NT2/D1 (cell line): Measurements from ENCODE around the gene NPY5R.

Experiments used
- DNase-seq: peaks from one replicate; pipeline ENCODE4 v3.0.0-alpha.2; 2011; ENCODE audit warnings: low read depth, low spot score
- H3K27me3 ChIP-seq: 2 replicates; pipeline ENCODE4 v1.6.0; 2011; ENCODE audit warnings: mild to moderate bottlenecking; ENCODE audit not compliant: insufficient read length, insufficient read depth
- H3K36me3 ChIP-seq: 2 replicates; pipeline ENCODE4 v1.6.1; 2011; ENCODE audit warnings: mild to moderate bottlenecking, low read length, mixed read lengths; ENCODE audit not compliant: insufficient read depth, insufficient read length
- H3K4me1 ChIP-seq: 2 replicates; pipeline ENCODE4 v1.5.1; 2011; ENCODE audit not compliant: insufficient read depth, insufficient read length
- H3K4me3 ChIP-seq: 2 replicates; pipeline ENCODE4 v1.5.1; 2011; ENCODE audit warnings: low read depth; ENCODE audit not compliant: insufficient read length
- H3K9ac ChIP-seq: 2 replicates; pipeline ENCODE4 v1.6.0; 2011; ENCODE audit warnings: low read depth; ENCODE audit not compliant: insufficient read length
- H3K9me3 ChIP-seq: 2 replicates; pipeline ENCODE4 v1.5.1; 2011; ENCODE audit warnings: mild to moderate bottlenecking, low read length; ENCODE audit not compliant: insufficient read depth
- SUZ12 ChIP-seq: IDR thresholded peaks from 2 replicates; pipeline ENCODE4 v1.6.1; 2011; ENCODE audit not compliant: insufficient read length, insufficient read depth; ENCODE audit errors: extremely low read depth
- YY1 ChIP-seq: IDR thresholded peaks from 2 replicates; pipeline ENCODE4 v1.6.1; 2011; ENCODE audit not compliant: insufficient read length, insufficient read depth
- ZNF274 ChIP-seq: IDR thresholded peaks from 2 replicates; pipeline ENCODE4 v1.6.1; 2011; ENCODE audit warnings: mild to moderate bottlenecking, low read depth, low read length

The NPY5R gene

DNA sequence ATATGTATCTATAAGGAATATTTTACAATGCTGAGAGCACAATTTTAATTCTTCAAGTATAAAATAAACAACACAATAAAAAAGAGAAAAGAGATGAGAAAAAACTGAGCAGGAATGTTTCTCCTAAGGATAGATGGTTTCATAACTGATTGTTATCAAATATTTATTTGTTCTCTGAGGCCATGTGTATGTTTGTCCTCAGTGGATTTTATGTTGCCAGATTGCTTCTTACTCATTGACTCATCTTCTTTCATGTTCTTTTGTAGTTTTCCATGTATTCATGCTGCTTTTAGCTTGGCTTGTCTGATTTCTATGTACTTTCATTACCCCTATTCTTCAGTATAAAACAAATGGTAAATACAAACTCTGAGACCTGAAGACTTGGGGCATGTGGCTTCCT, 41.2 kb downstream of the NPY5R start:
- no peaks in the 10 kb centered on the region for H3K36me3 ChIP-seq
- DNase-seq = no peak
- H3K27me3 ChIP-seq = no peaks in the 10 kb centered on the region
- no peak overlapping the region for H3K4me3 ChIP-seq
- H3K4me1 ChIP-seq = no peaks in the 10 kb centered on the region
- H3K9me3 ChIP-seq = no peaks in the 10 kb centered on the region
- no peak overlapping the region for H3K9ac ChIP-seq
- no peak for TF ChIP-seq YY1
- TF ChIP-seq SUZ12 = no peak

DNA sequence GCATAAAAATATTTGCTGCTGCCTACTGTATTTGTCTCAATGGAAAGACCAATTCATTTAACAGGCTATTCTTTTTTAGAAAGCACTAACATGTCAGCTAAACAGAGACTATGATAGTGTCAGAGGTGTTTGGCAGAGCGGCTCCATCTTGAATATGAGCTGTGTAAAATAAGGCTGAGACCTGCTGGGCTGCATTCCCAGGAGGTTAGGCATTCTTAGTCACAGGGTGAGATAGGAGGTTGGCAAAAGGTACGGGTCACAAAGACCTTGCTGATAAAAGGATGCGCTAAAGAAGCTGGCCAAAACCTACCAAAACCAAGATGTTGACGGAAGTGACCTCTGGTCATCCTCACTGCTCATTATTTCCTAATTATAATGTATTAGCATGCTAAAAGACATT, 41.8 kb downstream of the NPY5R start:
- TF ChIP-seq SUZ12 = no peak
- TF ChIP-seq ZNF274 = no peak
- no peak for TF ChIP-seq YY1
- no peaks in the 10 kb centered on the region for H3K36me3 ChIP-seq
- DNase-seq = no peak
- H3K9me3 ChIP-seq = no peaks in the 10 kb centered on the region
- H3K4me1 ChIP-seq = no peaks in the 10 kb centered on the region
- H3K27me3 ChIP-seq = no peaks in the 10 kb centered on the region
- no peak overlapping the region for H3K4me3 ChIP-seq
- no peak overlapping the region for H3K9ac ChIP-seq

DNA sequence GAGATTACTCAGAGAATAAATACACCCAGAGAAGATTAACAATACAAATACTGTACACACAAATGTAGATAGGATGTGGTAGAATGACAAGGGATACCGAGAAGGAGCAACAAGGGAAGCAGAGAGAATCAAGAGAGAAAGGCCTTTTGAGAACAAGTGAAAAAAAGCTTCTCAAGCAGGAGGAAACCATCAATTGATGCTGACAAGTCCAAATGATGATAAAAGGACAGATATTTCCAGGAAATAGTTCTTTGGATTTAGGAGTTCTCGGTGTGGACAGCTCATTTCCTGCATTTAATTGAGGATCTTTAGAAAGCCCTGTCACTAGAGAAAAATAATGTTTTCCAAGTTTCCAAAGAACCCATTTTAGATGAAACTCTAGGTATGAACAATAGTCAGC, 48.1 kb downstream of the NPY5R start:
- H3K27me3 ChIP-seq = no peaks in the 10 kb centered on the region
- H3K4me1 ChIP-seq = no peaks in the 10 kb centered on the region
- no peaks in the 10 kb centered on the region for H3K9me3 ChIP-seq
- H3K9ac ChIP-seq = no peak overlapping the region
- H3K36me3 ChIP-seq = no peaks in the 10 kb centered on the region
- DNase-seq = no peak
- TF ChIP-seq SUZ12 (no peak), ZNF274 (no peak)
- no peak overlapping the region for H3K4me3 ChIP-seq

DNA sequence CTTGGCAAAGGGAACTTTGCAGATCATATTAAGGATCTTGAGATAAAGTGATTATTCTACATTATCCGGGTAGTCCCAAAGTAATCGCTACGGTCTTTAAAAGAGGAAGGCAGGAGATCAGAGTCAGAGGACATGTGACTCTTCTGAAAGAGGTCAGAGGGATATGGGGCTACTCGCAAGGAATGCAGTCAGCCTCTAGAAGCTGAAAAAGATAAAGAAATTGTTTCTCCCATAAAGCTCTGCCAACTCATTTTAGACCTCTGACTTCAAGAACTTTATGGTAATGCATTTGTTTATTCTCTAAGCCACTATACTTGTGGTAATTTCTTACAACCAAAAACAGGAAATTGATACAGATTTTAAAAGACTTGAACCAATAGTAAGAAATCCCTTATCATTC, 48.6 kb downstream of the NPY5R start:
- no peaks in the 10 kb centered on the region for H3K36me3 ChIP-seq
- H3K9me3 ChIP-seq = no peaks in the 10 kb centered on the region
- no peaks in the 10 kb centered on the region for H3K4me1 ChIP-seq
- H3K27me3 ChIP-seq = no peaks in the 10 kb centered on the region
- no peak overlapping the region for H3K4me3 ChIP-seq
- TF ChIP-seq ZNF274 (no peak), YY1 (no peak), SUZ12 (no peak)
- no peak for DNase-seq
- H3K9ac ChIP-seq = no peak overlapping the region

DNA sequence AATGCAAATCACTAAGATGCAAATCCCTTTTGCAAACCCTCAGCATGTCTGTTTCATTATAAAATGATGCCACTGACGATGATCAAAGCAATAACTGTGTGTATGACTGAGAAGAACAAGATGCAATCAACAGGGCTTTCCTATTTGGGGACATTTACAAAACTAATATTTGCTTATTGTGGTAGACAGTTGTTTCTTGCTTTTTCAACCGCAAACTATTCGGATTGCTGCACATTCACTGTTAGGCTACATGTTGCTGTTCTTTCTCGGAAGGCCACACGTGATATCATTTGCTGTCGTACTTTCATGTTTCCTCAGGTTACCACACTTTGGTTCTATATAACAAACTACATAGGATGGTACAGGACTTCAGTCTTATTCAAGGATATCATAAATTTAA, 49.8 kb downstream of the NPY5R start:
- Histone ChIP-seq H3K4me3 (no peak overlapping the region), H3K36me3 (no peaks in the 10 kb centered on the region), H3K9me3 (no peaks in the 10 kb centered on the region), H3K9ac (no peak overlapping the region), H3K27me3 (no peaks in the 10 kb centered on the region), H3K4me1 (no peaks in the 10 kb centered on the region)
- no peak for DNase-seq
- TF ChIP-seq YY1 = no peak
- no peak for TF ChIP-seq SUZ12
- no peak for TF ChIP-seq ZNF274

DNA sequence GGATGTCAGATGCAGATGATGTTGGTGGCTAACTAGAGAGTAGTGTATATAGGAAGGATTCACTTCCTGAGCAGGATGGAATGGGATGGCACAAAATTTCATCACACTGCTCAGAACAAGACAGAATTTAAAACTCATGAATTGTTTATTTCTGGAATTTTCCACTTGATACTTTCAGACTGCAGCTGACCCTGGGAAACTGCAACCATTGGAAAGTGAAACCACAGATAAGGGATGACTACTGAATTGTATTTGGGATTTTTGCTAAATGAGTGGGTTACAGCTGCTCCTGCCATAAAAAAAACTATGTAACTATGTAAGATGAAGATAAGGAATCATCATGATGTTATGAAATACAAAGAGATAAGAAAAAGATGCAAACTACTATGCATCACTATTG, 51.4 kb downstream of the NPY5R start:
- no peak for DNase-seq
- H3K4me1 ChIP-seq = no peaks in the 10 kb centered on the region
- no peaks in the 10 kb centered on the region for H3K27me3 ChIP-seq
- no peaks in the 10 kb centered on the region for H3K36me3 ChIP-seq
- no peak overlapping the region for H3K4me3 ChIP-seq
- no peaks in the 10 kb centered on the region for H3K9me3 ChIP-seq
- H3K9ac ChIP-seq = no peak overlapping the region
- no peak for TF ChIP-seq ZNF274
- TF ChIP-seq SUZ12 = no peak
- TF ChIP-seq YY1 = no peak

DNA sequence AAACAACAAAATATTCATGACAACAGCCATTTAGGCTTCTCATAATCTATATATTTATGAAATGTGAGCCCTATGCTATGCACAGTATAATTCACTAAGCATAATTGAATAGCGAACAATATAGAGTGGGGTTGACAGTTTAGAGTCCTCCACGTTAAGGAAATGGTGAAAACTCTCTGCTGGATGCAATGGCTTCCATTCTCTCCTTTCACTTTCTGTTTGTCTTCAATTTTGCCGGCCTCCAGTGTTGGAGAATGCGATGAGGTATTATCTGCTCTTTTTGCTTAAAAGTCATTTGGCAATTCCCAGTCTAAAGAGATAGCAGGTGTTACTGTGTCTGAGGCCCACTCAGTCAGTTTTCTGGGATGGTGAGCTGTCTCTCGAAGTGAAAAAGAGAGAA, 52.1 kb downstream of the NPY5R start:
- H3K4me1 ChIP-seq = no peaks in the 10 kb centered on the region
- H3K9ac ChIP-seq = no peak overlapping the region
- TF ChIP-seq SUZ12 (no peak), YY1 (no peak), ZNF274 (no peak)
- DNase-seq = no peak
- H3K36me3 ChIP-seq = no peaks in the 10 kb centered on the region
- H3K4me3 ChIP-seq = no peak overlapping the region
- no peaks in the 10 kb centered on the region for H3K9me3 ChIP-seq
- H3K27me3 ChIP-seq = no peaks in the 10 kb centered on the region

DNA sequence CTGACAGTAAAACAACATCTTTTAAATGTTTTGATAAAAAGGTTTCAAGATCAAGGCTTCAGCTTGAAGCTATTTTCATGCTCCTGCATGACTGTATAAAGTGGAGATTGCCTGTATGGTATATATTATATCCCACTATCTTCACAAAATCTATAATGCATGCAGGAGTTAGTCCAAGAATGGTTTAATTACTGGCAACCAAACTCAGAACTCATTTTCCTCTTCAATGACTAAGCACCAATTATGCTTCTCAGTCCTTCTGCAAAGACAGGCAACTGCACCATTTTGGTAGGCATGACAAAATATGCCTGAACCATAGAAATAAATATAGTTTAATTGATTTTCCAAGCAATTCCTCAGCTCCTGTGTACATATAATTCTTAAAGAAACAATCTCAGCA, 54.5 kb downstream of the NPY5R start:
- H3K4me1 ChIP-seq = no peaks in the 10 kb centered on the region
- H3K9me3 ChIP-seq = no peaks in the 10 kb centered on the region
- no peak overlapping the region for H3K9ac ChIP-seq
- TF ChIP-seq YY1 (no peak), SUZ12 (no peak), ZNF274 (no peak)
- no peaks in the 10 kb centered on the region for H3K36me3 ChIP-seq
- no peak overlapping the region for H3K4me3 ChIP-seq
- no peak for DNase-seq
- H3K27me3 ChIP-seq = no peaks in the 10 kb centered on the region
